ENCODE results near the gene PNPLA7. TPM values are rescaled to one million over a fixed set of nuclear protein-coding genes. Genes with fewer than 3 reads are reported as not detected.
A peak's percentile ranks its signal among the peaks of the same experiment; 100 is the strongest.

PNPLA7 gene
- total RNA-seq, 1 experiment from 2014 or later = 1.3 TPM

- no peak for TF ChIP-seq CTCF (IDR thresholded peaks at IDR 0.05)
- no peak for TF ChIP-seq MLX (CRISPR knock-in tag; IDR thresholded peaks at IDR 0.05)
- TF ChIP-seq ERG (CRISPR knock-in tag; IDR thresholded peaks at IDR 0.05) = no peak
Measured at GRCh38 chr9:137590123-137590468, 39.9 kb upstream of the PNPLA7 start (continued).

GRCh38 chr9:137589441-137590122 lies 39.4 kb upstream of the PNPLA7 start:
- no peaks in the 10 kb centered on the region for H3K9me3 Mint-ChIP-seq
- peak overlapping the region; percentile 27; the same call in 1 of the 2 replicates for H3K27ac Mint-ChIP-seq
- peaks cover 28% of the 10 kb centered on the region for H3K36me3 Mint-ChIP-seq
- CTCF ChIA-PET = interaction anchor here (1.3 to 3.1 kb wide), 4 partner anchors 9 to 83 kb away, joined by 4 to 51 read pairs (median 7); partner anchors contain the start of gene DPH7
- POLR2A ChIA-PET = interaction anchor here (1.9 to 2.9 kb wide), 2 partner anchors 10 to 15 kb away, joined by 7 to 15 read pairs; partner anchors contain the start of gene ARRDC1
- H3K4me3 Mint-ChIP-seq = peak overlapping the region; percentile 77
- H3K27me3 Mint-ChIP-seq (ENCODE audit: low read depth) = peaks cover 8% of the 10 kb centered on the region
- TF ChIP-seq FOXK1 (CRISPR knock-in tag; IDR thresholded peaks at IDR 0.05) = no peak
- TF ChIP-seq FOXJ3 (CRISPR knock-in tag; IDR thresholded peaks at IDR 0.05; ENCODE audit: borderline replicate concordance) = no peak
- TF ChIP-seq JAZF1 (CRISPR knock-in tag; IDR thresholded peaks at IDR 0.05) = no peak
- TF ChIP-seq NR1H2 (CRISPR knock-in tag; IDR thresholded peaks at IDR 0.05) = no peak
- no peak for TF ChIP-seq E2F1 (CRISPR knock-in tag; IDR thresholded peaks at IDR 0.05)
- TF ChIP-seq HMGXB4 (CRISPR knock-in tag; IDR thresholded peaks at IDR 0.05) = 0 out of 2 replicates have a peak, but pooled peaks have one; percentile 37
- peak; percentile 48; the same call in 1 of the 2 replicates for TF ChIP-seq RELA (CRISPR knock-in tag; IDR thresholded peaks at IDR 0.05; ENCODE audit: borderline replicate concordance)
- H3K4me1 Mint-ChIP-seq = peaks cover 5% of the 10 kb centered on the region; the same call in 1 of the 2 replicates
- no peak for DNase-seq (ENCODE audit: low spot score)
- ATAC-seq = no peak

- Mint-ChIP-seq H3K9me3 (no peaks in the 10 kb centered on the region), H3K36me3 (peaks cover 28% of the 10 kb centered on the region), H3K4me1 (peaks cover 5% of the 10 kb centered on the region; the same call in 1 of the 2 replicates), H3K4me3 (peak overlapping the region; percentile 77), H3K27me3 (ENCODE audit: low read depth) (peaks cover 8% of the 10 kb centered on the region), H3K27ac (no peak overlapping the region)
- ChIA-PET POLR2A (interaction anchor here (1.9 kb wide), 1 partner anchor 9 kb away, joined by 7 read pairs; no protein-coding TSS in a partner anchor), CTCF (interaction anchor here (2.3 kb wide), 1 partner anchor 10 kb away, joined by 8 read pairs; the partner anchor contains the start of gene DPH7)
- ATAC-seq (no peak), DNase-seq (ENCODE audit: low spot score) (no peak)
- TF ChIP-seq ZNF138 (CRISPR knock-in tag; conservative IDR thresholded peaks at IDR 0.05) (no peak), ZNF232 (CRISPR knock-in tag; IDR thresholded peaks at IDR 0.05) (no peak), ZBTB21 (CRISPR knock-in tag; IDR thresholded peaks at IDR 0.05; ENCODE audit: borderline replicate concordance) (no peak), PRDM15 (CRISPR knock-in tag; IDR thresholded peaks at IDR 0.05) (no peak), CTCF (IDR thresholded peaks at IDR 0.05) (no peak), ELF4 (CRISPR knock-in tag; IDR thresholded peaks at IDR 0.05; ENCODE audit: low read depth) (no peak), FOXJ3 (CRISPR knock-in tag; IDR thresholded peaks at IDR 0.05; ENCODE audit: borderline replicate concordance) (no peak), CREM (CRISPR knock-in tag; IDR thresholded peaks at IDR 0.05) (no peak)
Measured at GRCh38 chr9:137588891-137589290, 38.7 kb upstream of the PNPLA7 start.
